HK-2 (cell line): Measurements from ENCODE around the gene BCDIN3D.
"Not testable (repeated sequence)": the region's sequence is repeated elsewhere in the genome, so short reads cannot be mapped to it uniquely, and the experiment has no call there.

Experiments used
- DNase-seq: peaks from one replicate; pipeline ENCODE4 v3.0.0-alpha.2; 2018; ENCODE audit not compliant: unreplicated experiment

The BCDIN3D gene

DNA sequence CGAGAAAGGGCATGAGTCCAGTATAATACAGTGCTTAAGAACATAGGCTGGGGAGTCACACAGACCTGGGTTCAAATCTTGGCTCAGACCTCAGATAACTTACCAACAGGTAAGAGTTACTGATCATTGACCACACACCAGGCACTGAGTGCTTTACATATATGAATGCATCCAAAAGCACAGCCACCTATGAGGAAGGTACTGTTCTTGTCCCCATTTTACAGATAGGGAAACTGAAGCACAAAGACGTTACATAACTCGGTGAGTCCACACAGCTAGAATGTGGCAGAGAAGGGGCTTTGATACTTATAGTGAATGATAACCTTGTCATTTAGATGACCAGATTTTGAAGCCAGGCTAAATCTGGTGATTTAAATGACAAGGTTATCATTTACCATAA lies 33.2 kb upstream of the BCDIN3D start:
- DNase-seq: no peak

DNA sequence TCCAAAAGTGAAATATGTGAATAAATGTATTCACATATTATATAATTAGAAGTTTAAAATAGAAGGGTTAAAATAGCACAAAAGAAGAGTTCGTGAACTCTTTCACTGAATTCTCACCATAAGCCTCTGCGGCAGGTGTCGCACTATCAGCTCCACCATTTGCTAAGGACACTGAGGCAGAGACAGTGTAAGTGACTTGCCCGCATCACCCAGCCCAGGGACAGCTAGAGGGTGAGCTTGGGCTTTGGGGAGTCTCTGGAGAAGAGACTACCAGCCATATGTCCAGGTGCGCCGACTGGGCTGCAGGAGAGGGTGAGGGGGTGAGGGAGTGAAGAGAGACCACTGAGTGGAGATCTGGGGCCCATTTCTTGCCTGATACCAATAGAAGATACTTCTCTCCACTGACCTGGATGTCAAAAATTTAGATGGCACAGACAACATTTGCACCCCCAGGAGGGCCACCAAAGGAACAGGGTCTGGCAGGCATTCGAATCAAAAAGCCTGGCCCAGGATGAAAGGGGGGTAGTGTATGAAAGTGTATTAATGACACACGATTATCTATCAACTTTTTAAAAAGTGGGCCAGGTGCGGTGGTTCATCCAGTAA lies 32.3 kb upstream of the BCDIN3D start:
- DNase-seq: no peak

DNA sequence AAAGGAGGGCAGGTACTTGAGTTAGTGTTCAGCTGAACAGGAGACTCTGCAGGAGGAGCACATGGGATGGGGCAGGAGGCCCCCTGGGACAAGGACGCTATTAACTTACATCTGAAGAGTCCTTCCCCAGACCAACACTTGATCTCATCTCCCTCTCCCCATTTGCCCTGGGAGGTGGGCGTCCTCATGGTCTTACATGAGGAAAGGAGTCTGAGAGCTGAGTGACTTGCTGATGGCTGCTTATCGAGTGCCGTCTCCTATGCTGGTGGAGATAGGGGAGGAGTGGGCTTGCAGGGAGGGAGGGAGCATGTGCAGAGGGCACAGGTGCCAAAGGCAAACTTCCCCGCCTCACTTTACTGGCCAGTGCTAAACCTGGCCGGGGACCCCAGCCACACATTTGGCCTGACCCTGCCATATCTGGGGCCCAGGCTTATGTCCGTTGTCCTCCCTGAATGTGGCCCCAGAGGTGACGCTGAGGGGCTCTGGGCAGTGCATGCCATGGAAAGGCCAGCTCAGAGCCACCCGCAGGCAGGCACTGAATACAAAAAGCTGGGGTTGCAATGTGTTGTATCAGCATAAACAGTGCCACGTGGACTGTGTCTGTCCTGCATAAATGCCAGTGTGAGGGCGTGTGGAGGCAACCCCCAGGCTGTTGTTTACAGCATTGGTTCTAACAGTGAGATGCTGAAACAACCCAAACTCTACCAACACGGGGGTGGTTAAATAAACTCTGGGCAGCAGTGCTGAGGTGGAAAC lies 31.4 kb upstream of the BCDIN3D start:
- no peak for DNase-seq

DNA sequence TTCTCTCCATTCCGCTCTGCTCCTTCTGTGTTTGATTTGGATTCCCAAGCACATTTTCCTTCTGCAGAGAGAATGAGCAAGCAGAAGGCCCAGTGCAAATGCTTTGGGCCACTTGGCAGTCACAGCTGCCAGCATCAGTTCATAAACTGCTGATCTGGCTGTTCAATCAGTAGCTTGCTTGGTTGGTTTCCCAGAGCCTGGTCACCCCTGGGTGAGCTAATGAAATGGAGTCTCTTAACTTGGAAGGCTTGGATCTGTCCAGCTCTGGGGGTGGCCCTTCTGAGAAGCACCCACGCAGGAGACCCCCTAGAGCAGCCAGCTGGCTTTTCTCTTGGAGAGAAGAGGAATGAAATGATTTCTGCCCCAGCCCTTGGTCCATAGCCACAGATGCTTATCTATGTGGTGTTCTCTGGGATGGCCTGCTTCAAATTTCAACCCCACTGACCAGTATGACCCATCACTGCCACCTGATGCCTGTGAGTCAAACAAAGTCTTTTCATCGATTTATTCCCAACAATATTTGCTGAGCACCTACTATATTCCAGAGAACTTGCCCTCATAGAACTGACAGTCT lies 30.5 kb upstream of the BCDIN3D start:
- no peak for DNase-seq

DNA sequence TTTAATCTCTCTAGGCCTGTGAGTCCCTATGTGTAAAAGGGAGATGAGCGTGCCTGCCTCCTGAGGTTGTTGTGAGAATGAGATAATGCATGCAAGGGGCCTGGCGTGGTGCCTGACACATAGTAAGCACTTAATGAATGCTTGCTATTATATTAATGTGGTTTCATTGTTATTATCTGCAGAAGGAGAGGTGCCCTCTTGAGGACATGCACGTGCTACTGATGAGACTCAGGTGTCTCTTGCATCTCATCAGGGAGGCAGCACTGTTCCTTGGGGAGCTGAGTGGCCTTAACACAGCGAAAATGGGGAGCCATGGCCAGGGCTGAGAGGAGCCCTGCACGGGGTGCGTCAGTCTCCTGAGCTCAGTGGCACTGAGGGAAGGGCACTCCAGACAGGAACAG lies 29.9 kb upstream of the BCDIN3D start:
- DNase-seq: no peak

DNA sequence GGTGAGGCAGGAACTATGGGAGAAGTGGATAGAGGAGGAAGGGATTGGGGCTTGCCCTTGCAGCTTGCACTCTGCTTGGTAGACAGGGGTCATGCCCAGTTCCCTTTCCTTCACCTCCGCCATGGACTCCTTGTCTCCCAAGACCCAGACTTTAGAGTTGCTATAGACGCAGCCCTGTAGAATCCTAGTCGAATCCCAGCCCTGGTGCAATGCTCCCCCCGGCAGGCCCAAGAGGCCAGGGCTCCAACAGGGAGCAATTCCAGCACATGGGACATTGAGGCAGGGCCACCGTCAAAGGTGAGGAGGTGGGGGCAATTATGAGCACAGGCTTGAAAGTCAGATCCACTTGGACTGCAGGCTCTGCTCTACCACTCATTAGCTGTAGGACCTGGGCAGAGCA lies 29.5 kb upstream of the BCDIN3D start:
- no peak for DNase-seq

DNA sequence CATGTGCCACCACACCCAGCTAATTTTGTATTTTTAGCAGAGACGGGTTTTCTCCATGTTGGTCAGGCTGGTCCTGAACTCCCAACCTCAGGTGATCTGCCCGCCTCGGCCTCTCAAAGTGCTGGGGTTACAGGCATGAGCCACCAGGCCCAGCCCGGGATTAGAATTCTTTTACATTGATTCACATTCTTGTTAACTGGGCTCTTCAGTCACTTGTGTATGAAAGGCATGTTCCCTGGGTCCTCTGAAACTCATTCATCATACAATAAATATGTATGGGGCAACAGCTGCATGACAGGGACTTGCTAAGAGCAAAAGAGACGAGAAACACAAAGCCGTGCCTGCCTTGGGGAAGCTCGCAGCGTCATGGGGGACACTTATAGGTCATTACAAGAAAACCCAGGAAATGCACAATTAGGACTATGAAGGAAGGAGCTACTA lies 28.9 kb upstream of the BCDIN3D start:
- DNase-seq: not testable (repeated sequence)

DNA sequence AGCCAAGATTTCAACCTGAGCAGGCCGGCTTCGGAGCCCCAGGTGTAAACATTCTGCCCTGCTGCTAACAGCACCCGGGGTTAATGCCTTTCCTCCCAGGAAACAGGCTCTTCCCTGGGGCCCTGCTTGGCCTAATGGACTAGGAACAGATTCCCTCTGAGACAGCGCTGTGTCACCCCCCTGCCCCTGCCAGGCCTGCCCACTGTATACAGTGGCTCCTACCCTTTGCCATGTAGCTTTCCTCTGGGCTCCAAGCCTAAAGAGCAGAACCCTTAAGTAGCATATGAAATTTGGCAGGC lies 28.3 kb upstream of the BCDIN3D start:
- DNase-seq: no peak

DNA sequence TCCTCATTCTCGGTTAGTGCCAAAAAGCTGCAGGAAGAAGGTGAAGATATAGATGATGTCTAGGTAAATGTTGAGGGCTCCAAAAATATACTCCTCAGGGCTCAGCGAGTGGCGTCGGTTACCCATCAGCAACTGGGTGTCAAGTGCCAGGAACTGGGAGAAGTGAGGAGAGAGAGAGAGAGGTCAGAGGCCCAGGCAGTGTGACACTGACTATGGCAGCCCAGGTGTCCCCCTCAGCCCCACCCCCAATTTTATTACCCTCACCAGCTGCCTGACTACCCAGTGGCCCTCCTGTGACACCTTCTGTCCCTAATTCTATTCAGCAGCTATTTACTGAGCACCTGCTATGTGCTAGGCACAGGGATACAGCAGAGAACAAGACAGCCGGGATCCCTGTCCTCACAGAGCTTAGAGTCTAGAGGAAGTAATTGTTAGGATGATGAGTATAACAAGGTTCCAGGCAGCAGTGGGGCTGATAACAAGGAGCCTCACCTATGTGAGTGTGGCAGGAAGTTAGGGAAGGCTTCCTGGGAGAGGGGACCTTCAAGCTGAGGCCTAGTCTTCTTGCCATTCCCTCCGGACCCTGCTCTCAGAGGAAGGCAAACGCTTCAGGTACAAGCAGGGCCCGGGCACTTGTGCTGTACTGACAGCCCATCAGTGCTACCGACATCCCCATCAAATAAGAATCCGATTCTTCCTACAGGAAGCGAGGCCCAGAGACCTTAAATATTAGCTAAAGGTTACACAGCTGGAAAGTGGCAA lies 27.8 kb upstream of the BCDIN3D start:
- DNase-seq: no peak

DNA sequence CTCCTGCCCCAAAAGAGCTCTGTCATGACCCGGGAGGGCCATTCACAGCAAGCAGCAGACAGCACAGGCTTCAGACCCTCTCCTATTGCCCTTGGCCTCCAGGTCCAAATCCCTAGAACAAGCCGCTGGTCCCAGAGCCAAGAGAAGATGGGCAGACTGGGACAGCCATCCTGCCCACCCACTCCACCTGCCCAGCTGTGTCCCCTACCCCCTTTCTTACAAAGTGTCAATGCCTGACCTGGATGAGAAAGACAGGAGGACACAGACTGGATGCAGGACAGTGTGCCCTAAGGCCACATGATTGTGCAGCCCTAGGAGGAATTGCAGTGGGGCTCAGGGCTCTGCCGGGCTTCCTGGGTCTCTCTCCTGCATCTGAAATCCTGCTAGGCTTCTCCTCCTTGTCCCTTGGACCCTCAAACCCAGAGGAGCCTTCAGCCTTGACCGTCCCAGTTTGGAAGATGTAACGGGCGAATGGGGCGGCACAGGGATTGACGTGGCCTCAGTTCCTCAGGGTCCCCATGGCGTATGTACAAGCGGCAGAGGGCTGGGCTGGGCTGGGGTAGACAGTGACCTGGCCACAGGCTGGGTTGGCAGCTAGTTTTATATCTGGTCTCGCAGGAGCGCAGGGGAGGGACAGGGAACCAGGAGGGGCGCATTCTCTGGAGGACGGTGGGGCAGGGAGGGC lies 27.1 kb upstream of the BCDIN3D start:
- DNase-seq: no peak

DNA sequence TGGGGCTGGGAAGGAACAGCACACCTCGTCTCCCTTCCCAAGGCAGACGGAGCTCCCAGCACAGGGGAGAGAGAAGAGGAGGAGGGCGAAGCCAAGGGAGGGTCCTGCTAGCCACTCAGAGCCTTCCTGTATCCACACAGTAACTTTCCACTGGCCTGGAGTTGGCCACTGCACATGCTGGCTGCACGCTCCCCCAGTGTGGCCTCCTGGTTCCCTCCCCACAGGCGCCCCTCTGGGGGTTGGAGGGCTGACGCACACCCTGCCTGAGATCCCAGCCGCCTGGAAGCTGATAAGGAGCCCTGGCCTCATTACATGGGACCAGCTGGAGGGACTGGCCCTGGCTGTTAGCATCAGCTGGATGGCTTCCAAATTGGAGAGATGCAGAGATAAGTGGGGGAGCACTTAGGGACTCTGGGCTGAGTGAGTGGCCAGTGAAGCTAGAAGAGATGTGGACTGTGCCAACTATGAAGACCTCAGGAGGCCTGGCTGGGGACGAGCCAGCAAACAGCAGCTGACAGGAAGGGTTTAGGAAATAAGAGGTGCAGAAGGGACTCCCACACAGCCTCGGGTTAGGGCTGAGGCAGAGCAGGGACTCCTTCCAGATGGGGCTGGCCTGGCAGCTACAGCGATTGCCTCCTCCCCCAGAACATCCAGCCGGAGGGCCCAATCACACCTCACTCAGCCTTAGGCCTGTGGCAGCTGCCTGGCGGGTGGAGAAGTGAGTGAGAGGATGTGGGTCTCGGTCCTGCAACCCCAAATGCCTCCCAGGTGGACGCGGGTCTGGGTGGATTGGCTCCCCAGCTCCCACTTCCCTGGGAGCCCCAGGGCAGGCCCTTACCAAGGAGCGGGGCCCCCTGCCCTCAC lies 26.3 kb upstream of the BCDIN3D start:
- DNase-seq: no peak

DNA sequence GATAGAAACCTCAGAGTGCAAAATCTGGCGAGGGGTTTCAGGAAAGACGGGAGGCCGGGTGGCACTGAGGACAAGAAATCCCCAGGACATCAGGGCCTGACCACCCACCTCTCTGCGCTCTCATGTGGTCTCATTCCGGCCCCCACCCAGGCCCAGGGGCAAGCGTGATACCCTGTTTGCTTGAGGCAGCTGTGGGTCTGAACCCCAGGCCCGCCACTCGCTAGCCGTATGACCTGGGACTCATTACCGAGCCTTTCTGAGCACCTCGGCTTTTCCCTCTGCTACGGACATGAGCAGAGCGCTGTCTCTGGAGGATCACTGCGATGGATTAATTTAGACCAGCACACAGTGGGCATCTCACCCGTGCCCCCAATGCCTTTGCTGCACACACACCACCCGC lies 25.5 kb upstream of the BCDIN3D start:
- DNase-seq: no peak

DNA sequence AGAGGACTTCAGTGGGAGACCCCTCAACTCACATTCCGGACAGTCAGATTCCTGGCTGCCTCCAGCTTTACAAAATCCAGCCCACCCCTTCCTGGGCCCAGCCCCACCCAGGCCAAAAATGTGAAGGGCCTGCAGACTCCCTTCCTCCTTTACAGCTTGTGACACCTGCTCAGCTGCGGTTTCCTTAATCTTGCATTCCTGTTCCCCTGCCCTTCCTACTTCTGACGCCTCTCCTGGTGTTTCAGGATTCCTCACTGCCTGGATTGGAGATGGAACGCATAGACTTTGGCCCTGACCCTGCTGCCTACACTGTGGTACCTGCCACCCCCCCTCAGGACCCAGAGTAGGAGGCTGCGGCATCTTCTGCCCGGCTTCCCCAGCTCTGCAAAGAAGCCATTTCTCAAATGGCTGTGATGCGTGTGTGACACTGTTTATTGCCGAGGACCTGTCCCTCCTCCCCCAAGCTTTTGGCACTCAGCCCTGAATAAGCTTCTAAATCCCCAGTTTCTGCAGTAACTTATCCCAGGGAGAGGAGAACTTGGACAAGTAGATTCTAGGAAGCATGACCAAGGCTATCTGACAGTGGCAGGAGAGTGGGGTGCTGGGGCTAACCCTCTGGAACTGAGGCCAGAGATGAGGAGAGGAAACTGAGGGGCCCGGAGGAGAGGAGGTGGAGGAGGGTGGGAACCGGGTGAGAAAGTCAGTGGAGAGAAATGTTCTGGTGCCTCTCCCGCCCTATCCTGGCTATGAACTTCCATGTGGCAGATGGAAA lies 24.9 kb upstream of the BCDIN3D start:
- DNase-seq: no peak

DNA sequence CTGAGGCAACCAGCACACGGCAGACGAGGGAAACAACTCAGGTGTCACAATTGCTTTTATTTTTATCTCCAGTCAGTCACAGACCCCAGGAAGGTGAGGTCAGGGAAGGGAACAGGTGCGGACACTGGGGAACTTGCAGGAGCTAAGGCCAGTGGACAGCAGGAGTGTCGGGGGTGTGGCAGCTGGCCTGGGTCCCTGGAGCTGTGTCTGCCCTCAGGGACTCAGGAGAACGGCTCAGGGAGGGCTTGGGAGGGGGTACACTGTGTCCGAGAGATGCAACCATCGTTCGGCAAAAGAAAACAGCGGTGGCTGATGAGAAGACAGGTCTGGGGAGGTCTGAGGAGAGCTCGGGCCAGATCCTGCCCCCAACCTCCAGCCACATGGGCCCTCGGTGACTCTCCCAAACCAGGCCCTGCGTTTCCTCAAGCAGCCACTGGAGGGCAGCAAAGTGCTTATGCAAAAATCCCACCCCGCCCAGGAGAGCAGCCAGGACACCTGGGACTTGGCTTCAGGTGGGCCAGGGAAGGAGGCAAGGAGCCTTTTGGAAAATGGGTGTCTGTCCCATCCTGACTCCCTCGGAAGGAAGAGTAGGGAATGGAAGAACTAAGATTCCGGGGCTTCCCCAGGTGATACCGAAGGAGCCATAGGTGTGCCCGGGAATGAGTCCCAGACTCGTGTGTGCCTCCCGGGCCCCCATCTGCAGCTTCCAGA lies 24.1 kb upstream of the BCDIN3D start:
- peak; percentile 80 for DNase-seq

DNA sequence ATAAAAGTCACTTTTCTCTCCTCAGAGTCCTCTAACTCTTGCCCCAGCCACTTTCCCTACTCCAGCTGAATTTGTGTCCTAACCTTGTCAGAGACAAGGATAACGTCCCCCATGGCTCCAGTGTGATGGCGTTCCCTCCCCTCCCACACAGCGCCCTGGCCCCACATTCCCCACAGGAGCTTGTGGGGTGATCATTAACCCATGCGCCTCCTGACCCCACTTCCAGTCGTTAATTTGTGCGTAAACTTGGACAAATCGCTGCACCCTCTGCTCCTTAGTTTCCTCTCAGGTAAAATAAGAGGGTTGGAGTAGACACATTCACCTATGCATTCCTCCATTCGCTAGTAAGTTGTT lies 22.9 kb upstream of the BCDIN3D start:
- DNase-seq: no peak

DNA sequence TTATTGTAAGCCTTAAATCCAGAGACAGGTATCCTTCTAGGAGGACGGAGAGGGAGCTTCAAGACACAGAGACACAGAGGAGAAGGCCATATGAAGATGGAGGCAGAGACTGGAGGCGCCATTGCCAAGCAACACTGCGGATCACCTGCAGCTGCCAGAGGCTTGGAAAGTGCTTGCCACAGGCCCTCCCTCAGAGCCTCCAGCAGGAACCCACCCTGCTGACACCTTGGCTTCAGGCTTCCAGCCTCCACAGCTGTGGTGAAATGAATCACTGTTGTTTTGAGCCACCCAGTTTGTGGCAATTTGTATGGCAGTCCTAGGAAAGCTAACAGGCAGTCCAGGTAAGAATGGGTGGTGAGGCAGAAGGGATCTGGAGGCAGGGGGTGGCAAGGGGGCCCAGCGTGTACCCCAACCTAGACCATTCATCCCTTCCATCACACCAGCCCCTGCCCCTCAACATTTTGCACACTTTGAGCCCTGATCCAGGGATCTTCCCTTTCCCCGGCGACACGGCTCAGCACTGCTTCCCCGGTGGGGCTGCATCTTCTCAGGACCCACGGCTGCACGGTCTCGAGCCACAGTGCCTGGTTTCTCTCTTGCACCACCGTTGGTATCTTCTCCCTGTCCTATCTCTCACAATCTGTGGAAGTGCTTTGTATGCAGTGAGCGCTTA lies 22.3 kb upstream of the BCDIN3D start:
- no peak for DNase-seq

DNA sequence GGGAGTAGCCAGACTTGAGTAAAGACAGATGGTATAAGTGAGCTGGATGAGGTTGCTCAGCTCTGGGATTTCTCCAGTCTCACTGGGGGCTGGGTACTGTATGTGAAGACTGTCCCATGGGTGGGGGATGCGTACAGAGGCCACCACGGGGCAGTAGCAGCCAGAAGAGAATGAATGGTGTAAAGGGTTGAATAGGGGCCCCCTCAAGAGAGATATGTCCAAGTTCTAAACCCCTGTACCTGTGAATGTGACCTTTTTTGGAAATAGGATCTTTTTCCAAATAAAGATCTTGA lies 21.8 kb upstream of the BCDIN3D start:
- DNase-seq: no peak

DNA sequence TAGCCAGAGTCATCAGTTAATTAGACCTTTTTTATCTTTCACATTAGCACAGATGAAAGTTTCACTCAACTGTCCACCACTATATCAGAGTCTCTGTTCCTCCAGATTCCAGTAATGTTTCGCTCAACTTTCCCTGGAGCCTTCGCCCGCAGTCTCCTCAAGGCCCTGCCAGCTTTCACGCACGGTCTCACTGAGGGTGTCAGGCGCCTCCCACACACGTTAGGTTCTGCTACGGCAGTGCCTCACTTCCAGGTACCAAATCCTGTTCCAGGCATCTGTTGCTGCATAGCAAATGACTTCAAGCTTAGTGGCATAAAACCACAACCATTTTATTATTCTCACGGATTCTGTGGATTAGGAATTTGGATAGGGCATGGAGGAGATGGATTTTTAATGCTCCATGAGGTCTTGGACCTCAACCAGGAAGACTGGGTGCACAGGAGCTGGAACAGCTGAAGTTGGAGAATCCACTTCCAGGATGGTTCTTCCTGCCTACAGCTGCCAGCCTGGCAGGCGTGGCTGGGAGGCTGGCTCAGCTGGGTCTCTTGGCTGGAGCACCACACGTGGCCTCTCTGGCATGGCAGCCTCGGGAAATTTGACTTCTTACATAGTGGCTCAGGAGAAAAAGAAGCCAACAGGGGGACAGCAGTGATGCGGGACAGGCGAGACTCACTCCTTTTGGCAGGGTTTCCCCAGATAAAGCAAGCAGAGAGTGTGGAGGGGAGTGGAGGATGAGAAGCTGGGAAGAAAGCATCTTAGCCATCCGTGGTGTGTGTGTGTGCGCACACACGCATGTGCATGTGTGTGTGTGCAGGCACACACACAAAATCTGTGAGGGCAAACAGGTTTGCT lies 21.3 kb upstream of the BCDIN3D start:
- DNase-seq: no peak

DNA sequence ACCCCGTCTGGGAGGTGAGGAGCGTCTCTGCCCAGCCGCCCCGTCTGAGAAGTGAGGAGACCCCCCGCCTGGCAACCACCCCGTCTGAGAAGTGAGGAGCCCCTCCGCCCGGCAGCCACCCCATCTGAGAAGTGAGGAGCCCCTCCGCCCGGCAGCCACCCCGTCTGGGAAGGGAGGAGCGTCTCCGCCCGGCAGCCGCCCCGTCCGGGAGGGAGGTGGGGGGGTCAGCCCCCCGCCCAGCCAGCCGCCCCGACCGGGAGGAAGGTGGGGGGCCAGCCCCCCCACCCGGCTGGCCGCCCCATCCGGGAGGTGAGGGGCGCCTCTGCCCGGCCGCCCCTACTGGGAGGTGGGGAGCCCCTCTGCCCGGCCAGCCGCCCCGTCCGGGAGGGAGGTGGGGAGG lies 18.0 kb upstream of the BCDIN3D start:
- DNase-seq: not testable (repeated sequence)
